Measurements from ENCODE around the gene CCDC82.

CCDC82 gene

GRCh38 chr11:96306071-96306470, 83.6 kb downstream of the CCDC82 start:
- DNase-seq, result no peak

GRCh38 chr11:96303980-96304379, 85.7 kb downstream of the CCDC82 start:
- DNase-seq, result no peak

GRCh38 chr11:96303064-96303463, 86.6 kb downstream of the CCDC82 start:
- DNase-seq, result peak; percentile 74 to 94 (median 90)
